ENCODE measurements around the gene MTUS2. TPM values are rescaled to one million over a fixed set of nuclear protein-coding genes. Genes with fewer than 3 reads are reported as not detected.

The MTUS2 gene
- total RNA-seq, 1 donor from 2014 or later = not detected

DNA sequence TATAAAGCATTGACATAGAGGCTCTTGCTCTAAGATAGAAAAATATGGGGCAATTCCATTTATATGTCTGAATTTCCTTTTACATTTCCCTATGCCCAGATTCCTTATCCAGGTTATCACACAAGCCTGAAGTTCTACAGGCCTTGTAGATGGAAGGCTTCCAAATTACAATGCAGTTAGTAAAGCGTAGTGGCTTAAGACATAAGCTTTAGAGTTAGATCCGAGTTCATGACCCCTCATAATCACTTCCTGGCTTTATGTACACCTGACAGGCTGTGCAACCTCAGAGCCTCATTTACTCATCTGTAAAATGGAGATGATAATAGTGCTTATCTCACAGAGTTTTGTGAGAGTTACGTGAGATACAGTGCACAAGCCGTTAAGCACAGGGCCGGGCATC lies 601.9 kb downstream of the MTUS2 start:
- H3K4me3 ChIP-seq (ENCODE audit: low read depth, low read length) = no peak overlapping the region
- peaks cover 1% of the 10 kb centered on the region for H3K27me3 ChIP-seq (ENCODE audit: control insufficient read depth, insufficient read depth, low read length)
- FAIRE-seq (no peak), DNase-seq (ENCODE audit: low read depth) (no peak)
- no peaks in the 10 kb centered on the region for H3K36me3 ChIP-seq (ENCODE audit: control insufficient read depth, insufficient read depth, low read length)
- no peak for TF ChIP-seq CTCF (IDR thresholded peaks at IDR 0.05; ENCODE audit: insufficient read depth, low read length, severe bottlenecking)

- FAIRE-seq = no peak
- peaks cover 2% of the 10 kb centered on the region for H3K27me3 ChIP-seq (ENCODE audit: control insufficient read depth, insufficient read depth, low read length)
- no peaks in the 10 kb centered on the region for H3K36me3 ChIP-seq (ENCODE audit: control insufficient read depth, insufficient read depth, low read length)
Observed at GRCh38 chr13:29423050-29423449, 602.9 kb downstream of the MTUS2 start.

GRCh38 chr13:29427937-29428309 lies 607.8 kb downstream of the MTUS2 start:
- Histone ChIP-seq H3K27me3 (ENCODE audit: control insufficient read depth, insufficient read depth, low read length) (peaks cover 7% of the 10 kb centered on the region), H3K4me3 (ENCODE audit: low read depth, low read length) (peak overlapping the region; percentile 8), H3K36me3 (ENCODE audit: control insufficient read depth, insufficient read depth, low read length) (no peaks in the 10 kb centered on the region)
- FAIRE-seq = no peak
- DNase-seq (ENCODE audit: low read depth) = no peak
- TF ChIP-seq CTCF (IDR thresholded peaks at IDR 0.05; ENCODE audit: insufficient read depth, low read length, severe bottlenecking) = no peak

More at GRCh38 chr13:29423050-29423449, 602.9 kb downstream of the MTUS2 start:
- no peak overlapping the region for H3K4me3 ChIP-seq (ENCODE audit: low read depth, low read length)
- no peak for TF ChIP-seq CTCF (IDR thresholded peaks at IDR 0.05; ENCODE audit: insufficient read depth, low read length, severe bottlenecking)
- no peak for DNase-seq (ENCODE audit: low read depth)

- H3K4me3 ChIP-seq (ENCODE audit: low read depth, low read length) = peak overlapping the region; percentile 8
- no peaks in the 10 kb centered on the region for H3K36me3 ChIP-seq (ENCODE audit: control insufficient read depth, insufficient read depth, low read length)
- FAIRE-seq = no peak
- peak; percentile 23 for TF ChIP-seq CTCF (IDR thresholded peaks at IDR 0.05; ENCODE audit: insufficient read depth, low read length, severe bottlenecking)
- peak; percentile 33 for DNase-seq (ENCODE audit: low read depth)
- H3K27me3 ChIP-seq (ENCODE audit: control insufficient read depth, insufficient read depth, low read length) = peaks cover 8% of the 10 kb centered on the region
Observed at GRCh38 chr13:29428310-29429181, 608.4 kb downstream of the MTUS2 start.

GRCh38 chr13:29429286-29429900 lies 609.3 kb downstream of the MTUS2 start:
- DNase-seq (ENCODE audit: low read depth) (no peak), FAIRE-seq (no peak)
- H3K27me3 ChIP-seq (ENCODE audit: control insufficient read depth, insufficient read depth, low read length) = peaks cover 8% of the 10 kb centered on the region
- no peak for TF ChIP-seq CTCF (IDR thresholded peaks at IDR 0.05; ENCODE audit: insufficient read depth, low read length, severe bottlenecking)
- H3K4me3 ChIP-seq (ENCODE audit: low read depth, low read length) = no peak overlapping the region
- H3K36me3 ChIP-seq (ENCODE audit: control insufficient read depth, insufficient read depth, low read length) = no peaks in the 10 kb centered on the region

Measured in bronchial epithelial cell (primary cell).